Dendritic cell treated with granulocyte-macrophage colony-stimulating factor and Interleukin-4, amounts not matched to agents 40 ng/mL and 50 ng/mL, for 4 days (primary cell): ENCODE measurements around the gene SPTLC1.
A peak's percentile ranks its signal among the peaks of the same experiment; 100 is the strongest.
"Not testable (repeated sequence)": the region's sequence is repeated elsewhere in the genome, so short reads cannot be mapped to it uniquely, and the experiment has no call there.

Source experiments
- H3K27ac Mint-ChIP-seq: one replicate; pipeline ENCODE4 v1.8.0; 2022; ENCODE audit warnings: mild to moderate bottlenecking, mixed read lengths
- H3K27me3 Mint-ChIP-seq: one replicate; pipeline ENCODE4 v1.8.0; 2022; ENCODE audit warnings: mild to moderate bottlenecking, mixed read lengths
- H3K36me3 Mint-ChIP-seq: one replicate; pipeline ENCODE4 v1.8.0; 2022; ENCODE audit warnings: low read depth, mixed read lengths
- H3K4me1 Mint-ChIP-seq: one replicate; pipeline ENCODE4 v1.8.0; 2022; ENCODE audit warnings: low read depth, mixed read lengths
- H3K4me3 Mint-ChIP-seq: one replicate; pipeline ENCODE4 v1.8.0; 2022; ENCODE audit warnings: mild to moderate bottlenecking, moderate library complexity, mixed read lengths
- H3K9me3 Mint-ChIP-seq: one replicate; pipeline ENCODE4 v1.8.0; 2022; ENCODE audit warnings: mixed read lengths
- intact Hi-C: fragments of 100-400 bp; cut with micrococcal nuclease; formaldehyde crosslinking; loops from one replicate; pipeline ENCODE4 v1.15.0; 2022

Gene SPTLC1

DNA sequence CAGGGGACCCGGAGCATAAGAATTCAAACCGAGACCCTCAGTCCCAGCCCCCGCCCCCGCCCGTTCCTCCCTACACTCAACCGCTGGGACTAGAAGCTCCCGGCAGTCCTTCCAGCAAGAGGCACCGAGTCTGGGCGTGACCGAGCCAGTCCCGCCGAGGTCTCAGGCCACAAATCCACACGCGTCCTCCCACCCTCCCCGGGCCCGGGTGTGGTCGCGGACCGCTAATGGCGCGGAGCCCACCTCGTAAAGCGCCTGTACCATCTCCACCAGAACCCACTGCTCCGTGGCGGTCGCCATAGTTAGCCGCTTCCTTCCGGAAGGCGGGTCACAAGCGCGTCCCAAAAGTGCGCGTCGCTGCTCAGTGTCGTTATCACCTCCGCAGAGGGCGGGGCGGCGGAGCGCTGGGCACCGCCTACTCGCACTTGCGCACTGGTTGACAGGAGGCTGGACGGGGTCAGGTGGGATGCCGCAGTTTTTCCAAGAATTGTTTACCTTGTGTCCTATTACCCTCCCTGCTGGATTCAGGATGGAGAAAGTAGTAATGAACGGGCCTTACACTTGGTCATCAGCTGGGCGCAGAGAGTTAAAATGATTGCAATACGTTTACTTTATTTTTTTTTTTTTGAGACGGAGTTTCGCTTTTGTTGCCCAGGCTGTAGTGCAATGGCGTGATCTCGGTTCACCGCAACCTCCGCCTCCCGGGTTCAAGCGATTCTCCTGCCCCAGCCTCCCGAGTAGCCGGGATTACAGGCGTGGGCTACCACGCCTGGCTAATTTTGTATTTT, at the start of gene SPTLC1:
Gene SPTLC1, minus strand, starts transcription at position 343 of the 788 bp plus-strand sequence. Its CDS starts 43 bp downstream, at position 300.
- peak within 1 kb of the TSS; percentile 97 for H3K27ac Mint-ChIP-seq
- peaks cover 30% of the 10 kb centered on the region for H3K4me1 Mint-ChIP-seq
- intact Hi-C loops: no loop called here
- H3K27me3 Mint-ChIP-seq: no peaks in the 10 kb centered on the region
- H3K36me3 Mint-ChIP-seq: peaks cover 10% of the 10 kb centered on the region
- peak within 1 kb of the TSS; percentile 96 for H3K4me3 Mint-ChIP-seq
- peaks cover 7% of the 10 kb centered on the region for H3K9me3 Mint-ChIP-seq

DNA sequence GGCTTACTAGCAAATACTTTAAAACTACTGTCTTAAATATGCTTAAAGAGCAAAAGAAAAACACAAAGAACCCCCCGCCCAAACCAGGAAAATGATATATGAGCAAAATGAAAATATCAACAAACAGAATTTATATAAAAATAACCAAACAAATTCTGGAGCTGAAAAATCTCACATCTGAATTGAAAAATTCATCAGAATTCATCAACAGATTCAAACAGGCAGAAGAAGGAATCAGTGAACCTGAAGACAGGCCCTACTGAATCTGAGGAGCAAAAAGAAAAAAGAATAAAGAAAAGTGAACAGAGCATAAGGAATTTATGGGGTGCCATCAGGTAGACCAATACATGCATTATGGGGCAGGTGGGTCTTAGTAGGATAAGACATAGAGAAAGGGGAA, 49.8 kb upstream of the SPTLC1 start:
- intact Hi-C loops: no loop called here
- Mint-ChIP-seq H3K4me3 (no peak overlapping the region), H3K4me1 (peaks cover 28% of the 10 kb centered on the region), H3K36me3 (no peaks in the 10 kb centered on the region), H3K27ac (peak overlapping the region; percentile 81), H3K27me3 (no peaks in the 10 kb centered on the region), H3K9me3 (peaks cover 11% of the 10 kb centered on the region)

- Mint-ChIP-seq H3K27me3 (no peaks in the 10 kb centered on the region), H3K27ac (peak overlapping the region; percentile 81), H3K4me3 (no peak overlapping the region), H3K9me3 (peaks cover 11% of the 10 kb centered on the region), H3K36me3 (no peaks in the 10 kb centered on the region), H3K4me1 (peaks cover 26% of the 10 kb centered on the region)
- intact Hi-C loops: no loop called here
Observed at GRCh38 chr9:92164490-92164889, 49.3 kb upstream of the SPTLC1 start.

- intact Hi-C loops: no loop called here
- peaks cover 6% of the 10 kb centered on the region for H3K27me3 Mint-ChIP-seq
- H3K4me1 Mint-ChIP-seq: peaks cover 26% of the 10 kb centered on the region
- H3K36me3 Mint-ChIP-seq: no peaks in the 10 kb centered on the region
- H3K4me3 Mint-ChIP-seq: no peak overlapping the region
- H3K9me3 Mint-ChIP-seq: peaks cover 11% of the 10 kb centered on the region
- no peak overlapping the region for H3K27ac Mint-ChIP-seq
Observed at GRCh38 chr9:92163276-92163675, 48.1 kb upstream of the SPTLC1 start.

DNA sequence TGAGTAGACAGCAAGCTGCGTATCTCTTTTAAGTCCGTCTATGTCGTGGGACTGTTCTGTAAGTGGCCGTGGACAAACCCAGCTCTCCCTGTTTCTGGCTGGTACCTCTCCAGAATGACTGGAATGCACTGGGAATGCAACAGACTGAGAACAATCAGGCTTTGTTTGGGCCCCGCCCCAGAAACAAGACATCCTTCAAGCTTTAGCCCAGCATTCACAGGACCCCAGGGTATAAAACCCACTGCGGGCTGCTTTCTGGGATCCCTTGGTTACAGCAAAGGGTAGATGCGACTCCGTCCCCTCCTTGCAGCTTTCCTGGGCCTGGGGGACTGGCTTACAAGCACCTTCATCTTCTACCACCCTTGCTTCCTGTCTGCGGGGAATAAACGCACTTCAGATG, 45.6 kb upstream of the SPTLC1 start:
- Mint-ChIP-seq H3K4me1 (peaks cover 25% of the 10 kb centered on the region), H3K4me3 (no peak overlapping the region), H3K9me3 (peaks cover 11% of the 10 kb centered on the region), H3K36me3 (no peaks in the 10 kb centered on the region), H3K27ac (no peak overlapping the region), H3K27me3 (peaks cover 10% of the 10 kb centered on the region)
- intact Hi-C loops: no loop called here

DNA sequence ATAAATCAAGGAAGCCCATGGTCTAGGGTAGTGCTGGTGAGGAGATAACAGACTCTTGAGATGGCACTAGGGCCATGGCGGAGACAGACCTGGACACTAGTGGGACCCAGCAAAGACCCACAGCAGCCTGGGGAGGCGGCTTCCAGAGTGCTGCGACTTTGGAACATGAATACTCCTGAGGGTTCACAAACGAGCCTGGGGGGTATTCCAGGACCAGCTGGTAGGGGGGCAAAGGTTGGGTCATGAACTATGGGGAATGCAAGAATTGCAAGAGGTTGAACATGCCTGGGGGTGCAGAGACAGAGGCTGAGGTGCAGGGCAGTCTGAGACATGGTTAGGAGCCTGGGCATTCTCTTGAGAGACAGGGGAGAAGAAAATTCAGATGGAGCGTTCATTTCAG, 43.8 kb upstream of the SPTLC1 start:
- Mint-ChIP-seq H3K4me1 (peaks cover 8% of the 10 kb centered on the region), H3K36me3 (no peaks in the 10 kb centered on the region), H3K9me3 (no peaks in the 10 kb centered on the region), H3K27ac (no peak overlapping the region), H3K4me3 (no peak overlapping the region), H3K27me3 (peaks cover 11% of the 10 kb centered on the region)
- intact Hi-C loops: no loop called here

GRCh38 chr9:92158097-92158601, 42.9 kb upstream of the SPTLC1 start:
- Mint-ChIP-seq H3K27me3 (peaks cover 11% of the 10 kb centered on the region), H3K4me1 (peaks cover under 1% of the 10 kb centered on the region), H3K4me3 (no peak overlapping the region), H3K27ac (no peak overlapping the region), H3K9me3 (no peaks in the 10 kb centered on the region), H3K36me3 (no peaks in the 10 kb centered on the region)
- intact Hi-C loops: no loop called here

DNA sequence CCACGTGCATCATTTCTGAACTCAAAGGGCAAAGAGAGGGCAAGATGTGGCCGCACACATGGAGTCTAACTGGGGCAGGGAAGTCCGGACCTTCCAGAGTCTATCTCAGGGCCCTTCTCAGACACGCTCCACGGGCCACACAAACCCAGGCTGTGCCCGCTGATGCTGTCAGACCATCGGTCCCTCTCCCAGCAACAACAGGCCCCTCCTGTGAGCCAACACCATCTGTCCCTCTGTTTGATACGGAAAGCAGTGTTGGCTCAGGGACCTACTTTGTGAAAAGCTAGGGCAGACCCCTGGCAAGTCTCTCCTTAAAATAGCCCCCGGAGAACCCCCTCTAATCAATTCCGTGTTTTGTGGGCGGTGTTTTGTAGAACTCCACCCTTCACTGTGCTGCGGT, 40.5 kb upstream of the SPTLC1 start:
- H3K36me3 Mint-ChIP-seq, H3K4me1 Mint-ChIP-seq, H3K4me3 Mint-ChIP-seq, H3K9me3 Mint-ChIP-seq, intact Hi-C loops, H3K27ac Mint-ChIP-seq: not testable (repeated sequence)
- peaks cover 11% of the 10 kb centered on the region for H3K27me3 Mint-ChIP-seq

DNA sequence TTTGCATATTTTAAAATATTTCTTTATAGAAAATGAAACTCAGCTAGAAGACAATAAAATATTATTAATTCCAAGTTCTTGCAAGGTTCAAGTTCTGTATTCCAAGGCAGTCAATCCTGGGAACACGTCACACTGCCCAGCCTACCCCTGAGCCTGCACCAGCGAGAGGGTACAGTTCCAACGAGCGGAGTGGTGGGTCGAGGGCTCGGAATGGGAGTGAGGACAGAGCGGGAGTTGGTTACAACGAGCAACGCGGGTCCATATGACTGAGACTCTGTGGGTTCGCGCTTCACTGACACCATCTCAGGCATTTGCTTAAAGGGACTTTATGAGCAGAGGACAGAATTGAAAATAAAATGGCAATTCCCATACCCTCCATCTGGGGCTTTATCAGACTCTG, 40.0 kb upstream of the SPTLC1 start:
- intact Hi-C loops: no loop called here
- Mint-ChIP-seq H3K36me3 (no peaks in the 10 kb centered on the region), H3K4me3 (no peak overlapping the region)

DNA sequence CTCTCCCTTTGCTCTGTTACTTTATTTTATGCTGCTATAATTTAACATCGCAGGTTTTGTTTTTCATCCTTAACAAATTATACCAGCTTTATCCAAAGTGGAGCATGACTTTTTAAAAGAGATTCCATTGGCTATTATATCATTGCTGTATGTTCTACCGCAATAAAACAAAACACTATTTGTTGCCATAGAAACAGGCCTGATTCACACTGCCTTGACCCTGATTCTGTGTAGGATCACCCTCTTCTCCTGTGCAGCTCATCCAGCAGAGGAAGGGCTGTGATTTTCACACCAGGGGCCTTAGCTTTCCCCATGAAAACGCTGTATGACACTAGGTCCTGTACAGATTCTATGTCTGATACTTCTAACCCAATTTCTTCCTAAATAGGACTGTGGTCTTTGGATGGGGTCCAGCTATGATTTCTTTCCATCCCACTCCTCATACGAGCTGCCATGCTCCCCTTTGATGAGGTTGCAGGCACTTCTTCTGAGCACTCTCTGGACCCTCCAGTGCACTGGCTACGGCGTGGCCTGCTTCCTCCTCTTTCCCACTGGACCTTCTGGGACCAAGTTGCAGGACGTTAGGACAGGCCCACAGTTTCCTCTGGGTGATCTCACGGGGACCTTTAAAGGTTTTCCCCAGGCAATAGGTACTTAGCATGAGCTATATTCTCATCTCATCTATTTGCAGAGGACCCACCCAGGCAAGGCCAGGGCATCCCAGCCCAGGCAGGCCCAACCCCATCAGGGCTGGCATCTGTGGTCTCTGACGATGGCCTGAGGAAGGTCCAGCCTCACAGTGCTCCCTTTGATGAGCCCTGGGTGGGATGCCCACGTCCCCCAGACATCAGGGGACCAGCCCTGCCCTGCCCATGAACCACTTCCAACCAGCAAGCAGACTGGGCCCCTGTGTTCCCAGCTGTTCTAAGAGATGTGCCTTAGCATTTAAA, 38.5 kb upstream of the SPTLC1 start:
- H3K27ac Mint-ChIP-seq, H3K36me3 Mint-ChIP-seq, H3K27me3 Mint-ChIP-seq: not testable (repeated sequence)

More for the DNA sequence above, 40.0 kb upstream of the SPTLC1 start:
- no peaks in the 10 kb centered on the region for H3K9me3 Mint-ChIP-seq
- no peaks in the 10 kb centered on the region for H3K4me1 Mint-ChIP-seq
- H3K27ac Mint-ChIP-seq: no peak overlapping the region
- H3K27me3 Mint-ChIP-seq: peaks cover 11% of the 10 kb centered on the region

GRCh38 chr9:92151691-92152393, 36.6 kb upstream of the SPTLC1 start:
- H3K27me3 Mint-ChIP-seq: peaks cover 2% of the 10 kb centered on the region
- H3K27ac Mint-ChIP-seq: no peak overlapping the region
- no peak overlapping the region for H3K4me3 Mint-ChIP-seq
- peaks cover 10% of the 10 kb centered on the region for H3K4me1 Mint-ChIP-seq
- no peaks in the 10 kb centered on the region for H3K9me3 Mint-ChIP-seq
- no peaks in the 10 kb centered on the region for H3K36me3 Mint-ChIP-seq
- intact Hi-C loops: no loop called here

More for the DNA sequence above, 38.5 kb upstream of the SPTLC1 start:
- H3K9me3 Mint-ChIP-seq, intact Hi-C loops, H3K4me3 Mint-ChIP-seq, H3K4me1 Mint-ChIP-seq: not testable (repeated sequence)

- H3K9me3 Mint-ChIP-seq, H3K27me3 Mint-ChIP-seq, intact Hi-C loops, H3K27ac Mint-ChIP-seq, H3K36me3 Mint-ChIP-seq, H3K4me3 Mint-ChIP-seq: not testable (repeated sequence)
- H3K4me1 Mint-ChIP-seq: peaks cover 20% of the 10 kb centered on the region
Observed at GRCh38 chr9:92150501-92151470, 35.6 kb upstream of the SPTLC1 start.

DNA sequence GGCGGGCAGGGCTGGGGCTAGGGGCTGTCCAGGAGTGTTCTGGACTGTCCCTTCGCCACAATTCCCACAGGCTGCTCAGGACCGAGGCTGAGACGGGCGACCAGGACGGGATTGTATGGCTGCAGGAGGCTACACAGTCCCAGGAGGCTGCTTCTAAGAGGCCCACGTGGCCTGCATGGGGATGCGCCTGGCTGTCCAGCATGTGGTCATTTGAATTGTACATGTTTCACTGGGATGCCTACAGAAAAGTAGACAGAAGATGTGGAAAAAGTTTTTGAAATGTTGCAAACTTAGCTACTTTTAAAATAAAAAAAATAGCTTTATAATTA, 32.6 kb upstream of the SPTLC1 start:
- peaks cover 13% of the 10 kb centered on the region for H3K27me3 Mint-ChIP-seq
- no peak overlapping the region for H3K4me3 Mint-ChIP-seq
- H3K4me1 Mint-ChIP-seq: peaks cover 22% of the 10 kb centered on the region
- no peaks in the 10 kb centered on the region for H3K9me3 Mint-ChIP-seq
- no peaks in the 10 kb centered on the region for H3K36me3 Mint-ChIP-seq
- intact Hi-C loops: no loop called here
- H3K27ac Mint-ChIP-seq: no peak overlapping the region
